SK-N-SH (cell line): ENCODE measurements around the gene CLASRP. TPM values are rescaled to one million over a fixed set of nuclear protein-coding genes. Genes with fewer than 3 reads are reported as not detected.

Experiments
- CTCF ChIA-PET: fragments of 300-600, 350-600 bp; formaldehyde crosslinking; extraction: SDS; loops from one replicate; lab custom pipeline; 2021; lab: Yijun Ruan, JAX
- POLR2A ChIA-PET: fragments of 350-600 bp; sonication (Branson Sonifier 250); formaldehyde crosslinking; extraction: SDS; loops from one replicate; lab custom pipeline; 2020; ENCODE audit warnings: antibody characterized with exemption, inconsistent platforms; lab: Yijun Ruan, JAX
- DNase-seq: peaks from one replicate; pipeline ENCODE4 v3.0.0; 2012
- H2AFZ ChIP-seq: fragments of 200-600 bp; sonication (generic); 2 replicates; pipeline ENCODE4 v1.8.1; 2016; ENCODE audit warnings: antibody characterized with exemption, mild to moderate bottlenecking, low read depth
- H3F3A ChIP-seq: fragments of 200-600 bp; sonication (generic); replicated peaks from 2 replicates; pipeline ENCODE3; 2016; ENCODE audit warnings: antibody characterized with exemption, mild to moderate bottlenecking; ENCODE audit not compliant: insufficient read depth
- H3K27ac ChIP-seq, 2 experiments: fragments of 200-500 bp in 1 of 2; fragments of 200-600 bp in 1 of 2; sonication (Bioruptor generic) in 1 of 2; sonication (generic), shearing (Covaris generic) in 1 of 2; 2 replicates each; pipeline versions ENCODE4 v1.5.1 to v1.6.1; 2014 to 2016; ENCODE audit warnings: low read depth in 2 of 2, inconsistent platforms in 1 of 2, low read length in 1 of 2, mild to moderate bottlenecking in 1 of 2, mixed read lengths in 1 of 2
- H3K27me3 ChIP-seq: fragments of 200-600 bp; sonication (generic), shearing (Covaris generic); 2 replicates; pipeline ENCODE4 v1.6.1; 2016; ENCODE audit warnings: mixed run types; ENCODE audit not compliant: insufficient read depth
- H3K36me3 ChIP-seq, 2 experiments: fragments of 200-500 bp in 1 of 2; fragments of 200-600 bp in 1 of 2; sonication (Bioruptor generic) in 1 of 2; sonication (generic) in 1 of 2; replicated peaks in 1 of 2; 2 replicates each; pipeline versions ENCODE3 to v1.5.1; 2014 to 2016; ENCODE audit warnings: low read length in 1 of 2, mild to moderate bottlenecking in 1 of 2; ENCODE audit not compliant: insufficient read depth in 2 of 2, control insufficient read depth in 1 of 2
- H3K4me1 ChIP-seq, 2 experiments: fragments of 200-500 bp in 1 of 2; fragments of 200-600 bp in 1 of 2; sonication (Bioruptor generic) in 1 of 2; sonication (generic), shearing (Covaris generic) in 1 of 2; 2 replicates each; pipeline versions ENCODE4 v1.5.1 to v1.6.1; 2014 to 2016; ENCODE audit warnings: low read depth in 1 of 2, low read length in 1 of 2, mixed run types in 1 of 2; ENCODE audit not compliant: insufficient read depth in 2 of 2, control insufficient read depth in 1 of 2
- H3K4me2 ChIP-seq: fragments of 200-600 bp; sonication (generic), shearing (Covaris generic); 2 replicates; pipeline ENCODE4 v1.6.1; 2017; ENCODE audit warnings: mixed run types
- H3K4me3 ChIP-seq, 2 experiments: fragments of 200-500 bp in 1 of 2; fragments of 200-600 bp in 1 of 2; sonication (Bioruptor generic) in 1 of 2; sonication (generic), shearing (Covaris generic) in 1 of 2; 2 replicates each; pipeline versions ENCODE4 v1.5.1 to v1.8.1; 2014 to 2016; ENCODE audit warnings: low read depth in 2 of 2, inconsistent platforms in 1 of 2, low read length in 1 of 2, mild to moderate bottlenecking in 1 of 2, mixed read lengths in 1 of 2, moderate library complexity in 1 of 2
- H3K79me2 ChIP-seq: fragments of 200-600 bp; sonication (generic); 2 replicates; pipeline ENCODE4 v1.8.1; 2017; ENCODE audit warnings: mild to moderate bottlenecking; ENCODE audit not compliant: insufficient read depth
- H3K9ac ChIP-seq: fragments of 200-600 bp; sonication (generic); 2 replicates; pipeline ENCODE4 v1.6.1; 2017; ENCODE audit warnings: mixed run types
- H3K9me2 ChIP-seq: fragments of 200-600 bp; sonication (generic); 2 replicates; pipeline ENCODE4 v1.6.1; 2017; ENCODE audit warnings: mixed run types
- H3K9me3 ChIP-seq: fragments of 200-600 bp; sonication (generic); 2 replicates; pipeline ENCODE4 v1.6.1; 2017; ENCODE audit warnings: mixed run types, mild to moderate bottlenecking, moderate library complexity
- H4K20me1 ChIP-seq: fragments of 200-600 bp; sonication (generic); 2 replicates; pipeline ENCODE4 v1.6.1; 2017; ENCODE audit warnings: mild to moderate bottlenecking, mixed run types; ENCODE audit not compliant: insufficient read depth
- CHD2 ChIP-seq: fragments of 150-350 bp; IDR thresholded peaks from 2 replicates; pipeline ENCODE4 v1.6.1; 2018; ENCODE audit warnings: low read length; ENCODE audit not compliant: partially characterized antibody
- ELF1 ChIP-seq: IDR thresholded peaks from 2 replicates; pipeline ENCODE4 v1.4.0; 2012
- FOSL2 ChIP-seq: IDR thresholded peaks from 2 replicates; pipeline ENCODE4 v1.4.0; 2012; ENCODE audit warnings: low read depth, mild to moderate bottlenecking, moderate library complexity, borderline replicate concordance
- FOXJ3 ChIP-seq: sonication (generic); formaldehyde crosslinking; IDR thresholded peaks from 2 replicates; pipeline ENCODE4 v1.5.1; 2020; ENCODE audit warnings: mild to moderate bottlenecking, missing genetic modification reagents
- FOXM1 ChIP-seq: IDR thresholded peaks from 2 replicates; pipeline ENCODE4 v1.4.0; 2012; ENCODE audit warnings: low read depth, mild to moderate bottlenecking
- NRF1 ChIP-seq: IDR thresholded peaks from 2 replicates; pipeline ENCODE4 v1.6.1; 2012; ENCODE audit warnings: low read depth, mild to moderate bottlenecking, low read length
- RAD21 ChIP-seq: IDR thresholded peaks from 2 replicates; pipeline ENCODE4 v1.6.1; 2012; ENCODE audit warnings: mild to moderate bottlenecking, low read length
- RXRA ChIP-seq: IDR thresholded peaks from 2 replicates; pipeline ENCODE4 v1.4.0; 2012; ENCODE audit warnings: low read depth, mild to moderate bottlenecking, borderline replicate concordance
- TCF12 ChIP-seq: IDR thresholded peaks from 2 replicates; pipeline ENCODE4 v1.4.0; 2012
- WGBS: methylation state at CpG from one replicate; pipeline ENCODE4 v1.1.6; 2017; ENCODE audit warnings: low lambda C conversion rate; 5-methylcytosine and 5-hydroxymethylcytosine counted together
- polyA plus RNA-seq, 3 experiments: library from polyadenylated mRNA; depleted of rRNA; stranded (reverse); fragments of >200 nt; gene quantifications; 2 replicates each; pipeline ENCODE4 v1.2.3, GENCODE V29; 2012
- TF ChIP-seq, protein P1 (sequence below): IDR thresholded peaks from 2 replicates; pipeline ENCODE4 v1.4.0; 2012; ENCODE audit warnings: low read depth, borderline replicate concordance
- TF ChIP-seq, protein P2 (sequence below): IDR thresholded peaks from 2 replicates; pipeline ENCODE4; 2012
- TF ChIP-seq, protein P3 (sequence below): fragments of 200-600 bp; sonication (generic); IDR thresholded peaks from 2 replicates; pipeline ENCODE4 v1.6.1; 2017; ENCODE audit warnings: antibody characterized with exemption, mild to moderate bottlenecking, moderate library complexity
- TF ChIP-seq, protein P4 (sequence below): fragments of 150-350 bp; IDR thresholded peaks from 2 replicates; pipeline ENCODE4 v1.6.1; 2016; ENCODE audit warnings: mild to moderate bottlenecking, low read depth, low read length
- TF ChIP-seq, protein P5 (sequence below): IDR thresholded peaks from 2 replicates; pipeline ENCODE4 v1.4.0; 2012; ENCODE audit warnings: low read depth, borderline replicate concordance
- TF ChIP-seq, protein P6 (sequence below): IDR thresholded peaks from 2 replicates; pipeline ENCODE4 v1.4.0; 2012; ENCODE audit warnings: low read depth

CLASRP gene
- polyA plus RNA-seq, 1 of the 3 experiments (the other 2 are of a cell fraction), result 54.8 TPM

DNA sequence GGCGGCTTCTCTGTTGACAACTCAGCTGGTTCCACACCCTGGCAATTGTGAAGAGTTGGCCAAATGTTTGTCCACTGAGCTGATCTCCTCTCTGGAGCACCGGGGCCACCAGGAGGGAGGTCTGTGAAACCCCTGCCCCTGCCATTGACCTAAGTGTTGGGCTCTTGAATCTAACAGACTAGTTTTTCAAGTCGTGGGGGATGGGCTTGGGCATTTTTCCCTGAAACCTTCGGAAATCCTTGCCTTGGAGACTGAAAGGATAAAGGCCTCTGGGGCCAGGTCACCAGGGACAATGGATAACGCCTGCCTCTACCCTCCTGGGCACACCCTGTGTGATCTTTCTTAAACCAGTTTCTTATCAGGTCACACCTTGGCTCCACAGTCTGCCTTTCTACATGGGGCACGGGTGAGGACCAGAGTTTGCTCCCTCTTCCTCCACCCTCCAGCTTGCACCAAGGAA, 41.1 kb downstream of the CLASRP start (continued):
- TF ChIP-seq, protein P1, sequence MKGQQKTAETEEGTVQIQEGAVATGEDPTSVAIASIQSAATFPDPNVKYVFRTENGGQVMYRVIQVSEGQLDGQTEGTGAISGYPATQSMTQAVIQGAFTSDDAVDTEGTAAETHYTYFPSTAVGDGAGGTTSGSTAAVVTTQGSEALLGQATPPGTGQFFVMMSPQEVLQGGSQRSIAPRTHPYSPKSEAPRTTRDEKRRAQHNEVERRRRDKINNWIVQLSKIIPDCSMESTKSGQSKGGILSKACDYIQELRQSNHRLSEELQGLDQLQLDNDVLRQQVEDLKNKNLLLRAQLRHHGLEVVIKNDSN, result no peak

DNA sequence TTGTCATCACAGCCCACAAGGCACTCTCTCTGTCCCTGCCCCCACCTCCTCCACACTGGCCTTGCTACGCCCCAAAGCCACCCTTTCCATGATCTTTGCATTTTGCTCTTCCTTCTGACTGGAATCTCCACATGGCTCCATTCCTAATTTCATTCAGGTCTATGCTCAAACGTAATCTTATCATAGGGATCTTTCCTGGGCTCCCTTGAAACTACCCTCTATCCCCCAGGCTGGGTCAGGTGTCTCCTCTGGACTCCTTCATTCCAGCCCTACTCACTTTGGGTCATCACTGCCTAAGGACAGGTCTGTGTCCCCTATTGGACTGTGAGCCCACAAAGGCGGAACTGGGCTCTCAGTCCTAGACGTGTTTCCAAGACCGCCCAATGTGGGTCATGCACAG, 43.3 kb downstream of the CLASRP start:
- 95% methylated on average over 5 of the region's 5 CpGs for WGBS
- peaks cover 67% of the 10 kb centered on the region for H3K79me2 ChIP-seq
- no peak for TF ChIP-seq NRF1
- TF ChIP-seq, protein P2, sequence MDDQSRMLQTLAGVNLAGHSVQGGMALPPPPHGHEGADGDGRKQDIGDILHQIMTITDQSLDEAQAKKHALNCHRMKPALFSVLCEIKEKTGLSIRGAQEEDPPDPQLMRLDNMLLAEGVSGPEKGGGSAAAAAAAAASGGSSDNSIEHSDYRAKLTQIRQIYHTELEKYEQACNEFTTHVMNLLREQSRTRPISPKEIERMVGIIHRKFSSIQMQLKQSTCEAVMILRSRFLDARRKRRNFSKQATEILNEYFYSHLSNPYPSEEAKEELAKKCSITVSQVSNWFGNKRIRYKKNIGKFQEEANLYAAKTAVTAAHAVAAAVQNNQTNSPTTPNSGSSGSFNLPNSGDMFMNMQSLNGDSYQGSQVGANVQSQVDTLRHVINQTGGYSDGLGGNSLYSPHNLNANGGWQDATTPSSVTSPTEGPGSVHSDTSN, result no peak
- TF ChIP-seq, protein P3, sequence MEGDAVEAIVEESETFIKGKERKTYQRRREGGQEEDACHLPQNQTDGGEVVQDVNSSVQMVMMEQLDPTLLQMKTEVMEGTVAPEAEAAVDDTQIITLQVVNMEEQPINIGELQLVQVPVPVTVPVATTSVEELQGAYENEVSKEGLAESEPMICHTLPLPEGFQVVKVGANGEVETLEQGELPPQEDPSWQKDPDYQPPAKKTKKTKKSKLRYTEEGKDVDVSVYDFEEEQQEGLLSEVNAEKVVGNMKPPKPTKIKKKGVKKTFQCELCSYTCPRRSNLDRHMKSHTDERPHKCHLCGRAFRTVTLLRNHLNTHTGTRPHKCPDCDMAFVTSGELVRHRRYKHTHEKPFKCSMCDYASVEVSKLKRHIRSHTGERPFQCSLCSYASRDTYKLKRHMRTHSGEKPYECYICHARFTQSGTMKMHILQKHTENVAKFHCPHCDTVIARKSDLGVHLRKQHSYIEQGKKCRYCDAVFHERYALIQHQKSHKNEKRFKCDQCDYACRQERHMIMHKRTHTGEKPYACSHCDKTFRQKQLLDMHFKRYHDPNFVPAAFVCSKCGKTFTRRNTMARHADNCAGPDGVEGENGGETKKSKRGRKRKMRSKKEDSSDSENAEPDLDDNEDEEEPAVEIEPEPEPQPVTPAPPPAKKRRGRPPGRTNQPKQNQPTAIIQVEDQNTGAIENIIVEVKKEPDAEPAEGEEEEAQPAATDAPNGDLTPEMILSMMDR, result no peak
- TF ChIP-seq, protein P4, sequence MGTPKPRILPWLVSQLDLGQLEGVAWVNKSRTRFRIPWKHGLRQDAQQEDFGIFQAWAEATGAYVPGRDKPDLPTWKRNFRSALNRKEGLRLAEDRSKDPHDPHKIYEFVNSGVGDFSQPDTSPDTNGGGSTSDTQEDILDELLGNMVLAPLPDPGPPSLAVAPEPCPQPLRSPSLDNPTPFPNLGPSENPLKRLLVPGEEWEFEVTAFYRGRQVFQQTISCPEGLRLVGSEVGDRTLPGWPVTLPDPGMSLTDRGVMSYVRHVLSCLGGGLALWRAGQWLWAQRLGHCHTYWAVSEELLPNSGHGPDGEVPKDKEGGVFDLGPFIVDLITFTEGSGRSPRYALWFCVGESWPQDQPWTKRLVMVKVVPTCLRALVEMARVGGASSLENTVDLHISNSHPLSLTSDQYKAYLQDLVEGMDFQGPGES, result no peak
- TF ChIP-seq RAD21, result no peak
- no peak for TF ChIP-seq CHD2
- TF ChIP-seq, all 33 proteins: peak for 0
- Histone ChIP-seq H3K9me2 (no peaks in the 10 kb centered on the region), H3K4me3 (no peak overlapping the region), H3K27me3 (no peaks in the 10 kb centered on the region), H3F3A (no peaks in the 10 kb centered on the region), H3K36me3 (peaks cover 3 to 11% of the 10 kb centered on the region in 2 experiments), H3K9me3 (no peaks in the 10 kb centered on the region), H3K4me1 (peaks cover 0 to 9% of the 10 kb centered on the region in 2 experiments; a peak in 1 of 4 replicates), H2AFZ (no peak overlapping the region), H3K9ac (no peak overlapping the region), H3K4me2 (no peak overlapping the region), H3K27ac (no peak overlapping the region), H4K20me1 (no peaks in the 10 kb centered on the region)
- no peak for DNase-seq
- CTCF ChIA-PET, result no interaction called here
- POLR2A ChIA-PET, result no interaction called here

DNA sequence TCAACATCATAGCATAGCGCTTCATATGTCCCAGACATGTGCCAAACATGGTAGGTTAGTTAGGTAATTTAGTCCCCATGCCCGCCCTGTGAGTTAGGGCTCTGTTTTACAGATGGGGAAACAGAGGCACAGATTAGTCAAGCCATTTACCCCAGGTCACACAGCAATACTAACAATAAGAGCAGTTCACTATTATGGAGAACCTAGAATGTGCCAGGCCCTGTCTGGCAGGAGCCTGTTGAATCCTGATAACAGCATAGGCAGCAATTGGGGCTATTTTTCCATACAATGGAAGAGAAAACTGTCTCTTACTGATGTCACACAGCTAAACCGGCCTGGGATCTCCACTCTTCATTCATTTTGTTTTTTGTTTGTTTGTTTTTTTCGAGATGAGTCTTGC, 47.6 kb downstream of the CLASRP start:
- DNase-seq, result no peak
- no peak overlapping the region for H2AFZ ChIP-seq
- 96% methylated on average over 4 of the region's 4 CpGs for WGBS
- TF ChIP-seq, protein P5, sequence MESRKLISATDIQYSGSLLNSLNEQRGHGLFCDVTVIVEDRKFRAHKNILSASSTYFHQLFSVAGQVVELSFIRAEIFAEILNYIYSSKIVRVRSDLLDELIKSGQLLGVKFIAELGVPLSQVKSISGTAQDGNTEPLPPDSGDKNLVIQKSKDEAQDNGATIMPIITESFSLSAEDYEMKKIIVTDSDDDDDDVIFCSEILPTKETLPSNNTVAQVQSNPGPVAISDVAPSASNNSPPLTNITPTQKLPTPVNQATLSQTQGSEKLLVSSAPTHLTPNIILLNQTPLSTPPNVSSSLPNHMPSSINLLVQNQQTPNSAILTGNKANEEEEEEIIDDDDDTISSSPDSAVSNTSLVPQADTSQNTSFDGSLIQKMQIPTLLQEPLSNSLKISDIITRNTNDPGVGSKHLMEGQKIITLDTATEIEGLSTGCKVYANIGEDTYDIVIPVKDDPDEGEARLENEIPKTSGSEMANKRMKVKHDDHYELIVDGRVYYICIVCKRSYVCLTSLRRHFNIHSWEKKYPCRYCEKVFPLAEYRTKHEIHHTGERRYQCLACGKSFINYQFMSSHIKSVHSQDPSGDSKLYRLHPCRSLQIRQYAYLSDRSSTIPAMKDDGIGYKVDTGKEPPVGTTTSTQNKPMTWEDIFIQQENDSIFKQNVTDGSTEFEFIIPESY, result no peak
- TF ChIP-seq ELF1 (no peak), FOXJ3 (CRISPR knock-in tag) (no peak), TCF12 (no peak), RAD21 (no peak), FOXM1 (no peak), FOSL2 (no peak), RXRA (no peak)
- TF ChIP-seq, protein P6, sequence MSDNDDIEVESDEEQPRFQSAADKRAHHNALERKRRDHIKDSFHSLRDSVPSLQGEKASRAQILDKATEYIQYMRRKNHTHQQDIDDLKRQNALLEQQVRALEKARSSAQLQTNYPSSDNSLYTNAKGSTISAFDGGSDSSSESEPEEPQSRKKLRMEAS, result no peak
- no peak overlapping the region for H3K9ac ChIP-seq
- H3K4me3 ChIP-seq, result no peak overlapping the region
- H3K79me2 ChIP-seq, result peaks cover 60% of the 10 kb centered on the region
- no peak overlapping the region for H3K4me2 ChIP-seq
- H3K27me3 ChIP-seq, result no peaks in the 10 kb centered on the region
- no peaks in the 10 kb centered on the region for H3K9me3 ChIP-seq
- H4K20me1 ChIP-seq, result no peaks in the 10 kb centered on the region
- no peaks in the 10 kb centered on the region for H3K9me2 ChIP-seq
- no peak overlapping the region for H3K27ac ChIP-seq
- peaks cover 15% of the 10 kb centered on the region for H3F3A ChIP-seq
- POLR2A ChIA-PET, result no interaction called here
- peaks cover 6 to 13% of the 10 kb centered on the region in 2 experiments for H3K36me3 ChIP-seq
- H3K4me1 ChIP-seq, result peaks cover 9 to 11% of the 10 kb centered on the region in 2 experiments; a peak in 2 of 4 replicates
- CTCF ChIA-PET, result no interaction called here
